ENCODE results near the gene APC2. TPM values are rescaled to one million over a fixed set of nuclear protein-coding genes. Genes with fewer than 3 reads are reported as not detected.

APC2 gene
- total RNA-seq, 2 donors from 2014 or later: 0.05 to 2.2 TPM

GRCh38 chr19:1433119-1434039 is 16.5 kb upstream of the APC2 start:
- intact Hi-C loops (cut with DNase I): no loop called here

GRCh38 chr19:1434040-1434366 is 15.9 kb upstream of the APC2 start:
- Histone ChIP-seq H3K36me3 (peaks cover 6 to 32% of the 10 kb centered on the region in 2 donors), H3K27ac (no peak overlapping the region), H3K4me3 (no peak overlapping the region), H3K27me3 (replicated peaks; ENCODE audit: insufficient read depth) (no peaks in the 10 kb centered on the region), H3K9me3 (no peaks in the 10 kb centered on the region), H3K4me1 (replicated peaks) (peaks cover under 1% of the 10 kb centered on the region)
- intact Hi-C loops (cut with DNase I): no loop called here
- no peak for DNase-seq (ENCODE audit: low spot score)
- TF ChIP-seq POLR2A (IDR thresholded peaks at IDR 0.05): no peak
- WGBS: 84% methylated on average over 16 of the region's 17 CpGs

More at GRCh38 chr19:1433119-1434039, 16.5 kb upstream of the APC2 start:
- Histone ChIP-seq H3K4me3 (no peak overlapping the region), H3K36me3 (peaks cover 6 to 32% of the 10 kb centered on the region in 2 donors), H3K9me3 (no peaks in the 10 kb centered on the region), H3K27me3 (replicated peaks; ENCODE audit: insufficient read depth) (no peaks in the 10 kb centered on the region), H3K4me1 (replicated peaks) (no peaks in the 10 kb centered on the region), H3K27ac (no peak overlapping the region)
- TF ChIP-seq POLR2AphosphoS5 (IDR thresholded peaks at IDR 0.05) (no peak), POLR2A (IDR thresholded peaks at IDR 0.05) (no peak), CTCF (IDR thresholded peaks at IDR 0.05) (no peak)
- no peak for DNase-seq (ENCODE audit: low spot score)
- WGBS: 82% methylated on average over 42 of the region's 47 CpGs

GRCh38 chr19:1434577-1435060 is 15.3 kb upstream of the APC2 start:
- Histone ChIP-seq H3K36me3 (peaks cover 6 to 32% of the 10 kb centered on the region in 2 donors), H3K27me3 (replicated peaks; ENCODE audit: insufficient read depth) (no peaks in the 10 kb centered on the region)
- 86% methylated on average over 39 of the region's 39 CpGs for WGBS

GRCh38 chr19:1435378-1435989 is 14.4 kb upstream of the APC2 start:
- 84% methylated on average over 21 of the region's 21 CpGs for WGBS
- H3K36me3 ChIP-seq: peaks cover 6 to 32% of the 10 kb centered on the region in 2 donors
- no peak for TF ChIP-seq POLR2AphosphoS5 (IDR thresholded peaks at IDR 0.05)
- TF ChIP-seq CTCF (IDR thresholded peaks at IDR 0.05): no peak
- TF ChIP-seq POLR2A (IDR thresholded peaks at IDR 0.05): no peak

More at GRCh38 chr19:1434577-1435060, 15.3 kb upstream of the APC2 start:
- no peaks in the 10 kb centered on the region for H3K9me3 ChIP-seq
- intact Hi-C loops (cut with DNase I): loop anchor here (5.0 kb wide), 1 partner anchor 157 kb away; the partner anchor contains the start of gene FAM174C
- DNase-seq (ENCODE audit: low spot score): no peak
- no peak overlapping the region for H3K27ac ChIP-seq
- no peak overlapping the region for H3K4me3 ChIP-seq
- peaks cover 7% of the 10 kb centered on the region for H3K4me1 ChIP-seq (replicated peaks)
- no peak for TF ChIP-seq CTCF (IDR thresholded peaks at IDR 0.05)

GRCh38 chr19:1437609-1438008 is 12.3 kb upstream of the APC2 start:
- 54% methylated on average over 8 of the region's 8 CpGs for WGBS
- peaks cover 14% of the 10 kb centered on the region for H3K4me1 ChIP-seq (replicated peaks)
- no peaks in the 10 kb centered on the region for H3K27me3 ChIP-seq (replicated peaks; ENCODE audit: insufficient read depth)
- peaks cover 6 to 35% of the 10 kb centered on the region in 2 donors for H3K36me3 ChIP-seq
- no peaks in the 10 kb centered on the region for H3K9me3 ChIP-seq
- H3K27ac ChIP-seq: no peak overlapping the region
- intact Hi-C loops (cut with DNase I): loop anchor here (5.0 kb wide), 1 partner anchor 160 kb away; the partner anchor contains the start of gene FAM174C
- TF ChIP-seq CTCF (IDR thresholded peaks at IDR 0.05) (no peak), POLR2A (IDR thresholded peaks at IDR 0.05) (no peak), POLR2AphosphoS5 (IDR thresholded peaks at IDR 0.05) (no peak)
- no peak for DNase-seq (ENCODE audit: low spot score)
- no peak overlapping the region for H3K4me3 ChIP-seq

More at GRCh38 chr19:1435378-1435989, 14.4 kb upstream of the APC2 start:
- no peak for DNase-seq (ENCODE audit: low spot score)
- Histone ChIP-seq H3K9me3 (no peaks in the 10 kb centered on the region), H3K27me3 (replicated peaks; ENCODE audit: insufficient read depth) (no peaks in the 10 kb centered on the region), H3K4me3 (no peak overlapping the region), H3K27ac (no peak overlapping the region), H3K4me1 (replicated peaks) (peaks cover 14% of the 10 kb centered on the region)
- intact Hi-C loops (cut with DNase I): loop anchor here (5.0 kb wide), 1 partner anchor 158 kb away; the partner anchor contains the start of gene FAM174C

Data from prostate gland (tissue), 2 donors.